ENCODE data around the gene SDC3.

SDC3 gene

GRCh38 chr1:30905916-30906620, 2.5 kb downstream of the SDC3 start:
- Histone ChIP-seq H3K79me2 (ENCODE audit: control insufficient read depth, insufficient read depth, low read length) (peaks cover 2% of the 10 kb centered on the region), H3K4me3 (ENCODE audit: low read length) (no peak overlapping the region), H3K18ac (ENCODE audit: low read length) (no peak overlapping the region), H3K56ac (ENCODE audit: low read length) (no peak overlapping the region), H3K4me2 (ENCODE audit: low read length) (no peak overlapping the region), H4K5ac (ENCODE audit: low read length) (no peak overlapping the region), H2BK120ac (ENCODE audit: low read depth, low read length) (no peak overlapping the region), H3K9ac (ENCODE audit: low read length) (no peak overlapping the region), H2AK5ac (ENCODE audit: low read length) (no peak overlapping the region), H3K27me3 (ENCODE audit: insufficient read depth, low read length, poor library complexity) (no peaks in the 10 kb centered on the region), H3K23ac (ENCODE audit: low read length) (no peak overlapping the region), H3K4me1 (ENCODE audit: control insufficient read depth, low read depth, low read length) (peaks cover 25% of the 10 kb centered on the region), H3K79me1 (ENCODE audit: low read length) (peaks cover 8% of the 10 kb centered on the region), H2BK15ac (replicated peaks; ENCODE audit: low read depth) (no peak overlapping the region), H2BK5ac (ENCODE audit: low read length) (no peak overlapping the region), H3K4ac (ENCODE audit: low read depth, low read length) (no peak overlapping the region), H3K36me3 (ENCODE audit: control insufficient read depth, insufficient read depth, low read length) (no peaks in the 10 kb centered on the region), H4K8ac (ENCODE audit: low read depth, low read length) (no peak overlapping the region), H3K27ac (ENCODE audit: low read depth, low read length) (no peak overlapping the region)
- no CpG with 5 or more reads among the region's 9 CpGs for WGBS (ENCODE audit: extremely low coverage, insufficient coverage, low lambda C conversion rate)
- no peak for DNase-seq

- H3K9ac ChIP-seq (ENCODE audit: low read length), result no peak overlapping the region
- H3K4me1 ChIP-seq (ENCODE audit: control insufficient read depth, low read depth, low read length), result peaks cover 23% of the 10 kb centered on the region
- no peak overlapping the region for H2BK15ac ChIP-seq (replicated peaks; ENCODE audit: low read depth)
- H4K8ac ChIP-seq (ENCODE audit: low read depth, low read length), result no peak overlapping the region
- H3K79me1 ChIP-seq (ENCODE audit: low read length), result peaks cover 9% of the 10 kb centered on the region
- H3K4ac ChIP-seq (ENCODE audit: low read depth, low read length), result no peak overlapping the region
- H4K5ac ChIP-seq (ENCODE audit: low read length), result no peak overlapping the region
- H3K27ac ChIP-seq (ENCODE audit: low read depth, low read length), result no peak overlapping the region
- no peaks in the 10 kb centered on the region for H3K36me3 ChIP-seq (ENCODE audit: control insufficient read depth, insufficient read depth, low read length)
- no peak overlapping the region for H2BK5ac ChIP-seq (ENCODE audit: low read length)
- H3K56ac ChIP-seq (ENCODE audit: low read length), result no peak overlapping the region
- no peak overlapping the region for H3K23ac ChIP-seq (ENCODE audit: low read length)
- WGBS (ENCODE audit: extremely low coverage, insufficient coverage, low lambda C conversion rate), result no CpG with 5 or more reads among the region's 1 CpG
- DNase-seq, result no peak
- no peak overlapping the region for H3K4me2 ChIP-seq (ENCODE audit: low read length)
- H2AK5ac ChIP-seq (ENCODE audit: low read length), result no peak overlapping the region
- peaks cover 2% of the 10 kb centered on the region for H3K79me2 ChIP-seq (ENCODE audit: control insufficient read depth, insufficient read depth, low read length)
- no peak overlapping the region for H3K18ac ChIP-seq (ENCODE audit: low read length)
- no peak overlapping the region for H3K4me3 ChIP-seq (ENCODE audit: low read length)
- no peak overlapping the region for H2BK120ac ChIP-seq (ENCODE audit: low read depth, low read length)
- H3K27me3 ChIP-seq (ENCODE audit: insufficient read depth, low read length, poor library complexity), result no peaks in the 10 kb centered on the region
These were observed 3.2 kb downstream of the SDC3 start for GRCh38 chr1:30905403-30905802.

GRCh38 chr1:30904962-30905335, 3.6 kb downstream of the SDC3 start:
- no peak overlapping the region for H3K9ac ChIP-seq (ENCODE audit: low read length)
- peaks cover 2% of the 10 kb centered on the region for H3K79me2 ChIP-seq (ENCODE audit: control insufficient read depth, insufficient read depth, low read length)
- WGBS (ENCODE audit: extremely low coverage, insufficient coverage, low lambda C conversion rate), result no CpG with 5 or more reads among the region's 1 CpG
- H4K5ac ChIP-seq (ENCODE audit: low read length), result no peak overlapping the region
- DNase-seq, result no peak
- H4K8ac ChIP-seq (ENCODE audit: low read depth, low read length), result no peak overlapping the region
- no peak overlapping the region for H3K27ac ChIP-seq (ENCODE audit: low read depth, low read length)
- no peak overlapping the region for H3K4me2 ChIP-seq (ENCODE audit: low read length)
- no peak overlapping the region for H3K4me3 ChIP-seq (ENCODE audit: low read length)
- H2AK5ac ChIP-seq (ENCODE audit: low read length), result no peak overlapping the region
- H3K36me3 ChIP-seq (ENCODE audit: control insufficient read depth, insufficient read depth, low read length), result no peaks in the 10 kb centered on the region
- no peaks in the 10 kb centered on the region for H3K27me3 ChIP-seq (ENCODE audit: insufficient read depth, low read length, poor library complexity)
- H2BK5ac ChIP-seq (ENCODE audit: low read length), result no peak overlapping the region
- H3K79me1 ChIP-seq (ENCODE audit: low read length), result peaks cover 9% of the 10 kb centered on the region
- H3K4ac ChIP-seq (ENCODE audit: low read depth, low read length), result no peak overlapping the region
- no peak overlapping the region for H2BK120ac ChIP-seq (ENCODE audit: low read depth, low read length)
- no peak overlapping the region for H2BK15ac ChIP-seq (replicated peaks; ENCODE audit: low read depth)
- peaks cover 23% of the 10 kb centered on the region for H3K4me1 ChIP-seq (ENCODE audit: control insufficient read depth, low read depth, low read length)
- no peak overlapping the region for H3K23ac ChIP-seq (ENCODE audit: low read length)
- H3K18ac ChIP-seq (ENCODE audit: low read length), result no peak overlapping the region
- no peak overlapping the region for H3K56ac ChIP-seq (ENCODE audit: low read length)

- Histone ChIP-seq H3K56ac (ENCODE audit: low read length) (no peak overlapping the region), H4K8ac (ENCODE audit: low read depth, low read length) (no peak overlapping the region), H3K18ac (ENCODE audit: low read length) (no peak overlapping the region), H3K9ac (ENCODE audit: low read length) (no peak overlapping the region), H3K79me1 (ENCODE audit: low read length) (peaks cover 9% of the 10 kb centered on the region), H3K27ac (ENCODE audit: low read depth, low read length) (no peak overlapping the region), H3K79me2 (ENCODE audit: control insufficient read depth, insufficient read depth, low read length) (peaks cover 2% of the 10 kb centered on the region), H3K4me2 (ENCODE audit: low read length) (no peak overlapping the region), H3K23ac (ENCODE audit: low read length) (no peak overlapping the region), H3K4ac (ENCODE audit: low read depth, low read length) (no peak overlapping the region), H3K36me3 (ENCODE audit: control insufficient read depth, insufficient read depth, low read length) (no peaks in the 10 kb centered on the region), H3K4me3 (ENCODE audit: low read length) (no peak overlapping the region), H3K27me3 (ENCODE audit: insufficient read depth, low read length, poor library complexity) (no peaks in the 10 kb centered on the region), H2BK120ac (ENCODE audit: low read depth, low read length) (no peak overlapping the region), H2BK5ac (ENCODE audit: low read length) (no peak overlapping the region), H2AK5ac (ENCODE audit: low read length) (no peak overlapping the region), H4K5ac (ENCODE audit: low read length) (no peak overlapping the region), H3K4me1 (ENCODE audit: control insufficient read depth, low read depth, low read length) (peaks cover 20% of the 10 kb centered on the region), H2BK15ac (replicated peaks; ENCODE audit: low read depth) (no peak overlapping the region)
- no CpG with 5 or more reads among the region's 11 CpGs for WGBS (ENCODE audit: extremely low coverage, insufficient coverage, low lambda C conversion rate)
- DNase-seq, result no peak
These were observed 4.2 kb downstream of the SDC3 start for GRCh38 chr1:30904191-30904961.

DNA sequence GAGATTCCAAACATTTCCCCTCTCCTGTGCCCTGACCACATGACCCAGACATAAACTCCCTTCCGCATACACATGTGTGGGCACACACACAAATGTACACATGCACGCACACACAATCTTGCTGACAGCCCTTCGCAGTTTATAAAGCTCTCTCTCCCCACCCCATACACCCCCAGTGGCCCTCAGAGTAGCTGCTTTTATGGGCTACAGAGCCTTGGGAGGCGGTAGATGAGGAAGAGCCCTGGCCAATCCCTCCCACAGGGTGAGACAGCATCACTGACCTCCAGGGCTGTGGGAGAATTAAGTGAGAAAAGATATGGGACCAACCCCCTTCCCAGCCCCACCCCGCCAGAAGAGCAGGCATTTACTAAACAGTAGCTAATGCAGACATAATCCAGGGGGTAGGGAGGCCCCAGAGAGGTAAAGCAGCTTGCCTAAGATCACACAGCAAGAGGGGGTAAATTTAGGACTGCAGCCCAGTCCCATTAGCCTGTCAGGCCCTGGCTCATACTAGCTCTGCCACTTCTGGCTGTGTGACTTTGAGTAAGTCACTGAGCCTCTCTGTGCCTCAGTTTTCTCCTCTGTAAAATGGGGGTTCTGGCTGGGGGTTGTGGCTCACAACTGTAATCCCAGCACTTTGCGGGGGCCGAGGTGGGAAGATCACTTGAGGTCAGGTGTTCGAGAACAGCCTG, 5.1 kb downstream of the SDC3 start:
- Histone ChIP-seq H3K27ac (ENCODE audit: low read depth, low read length) (peak overlapping the region; percentile 1), H2AK5ac (ENCODE audit: low read length) (peak overlapping the region; percentile 89), H4K5ac (ENCODE audit: low read length) (no peak overlapping the region), H2BK15ac (replicated peaks; ENCODE audit: low read depth) (no peak overlapping the region), H3K9ac (ENCODE audit: low read length) (no peak overlapping the region), H3K79me1 (ENCODE audit: low read length) (peaks cover 9% of the 10 kb centered on the region), H3K4me2 (ENCODE audit: low read length) (no peak overlapping the region), H3K4me1 (ENCODE audit: control insufficient read depth, low read depth, low read length) (peaks cover 18% of the 10 kb centered on the region), H4K8ac (ENCODE audit: low read depth, low read length) (no peak overlapping the region), H3K27me3 (ENCODE audit: insufficient read depth, low read length, poor library complexity) (no peaks in the 10 kb centered on the region), H3K79me2 (ENCODE audit: control insufficient read depth, insufficient read depth, low read length) (peaks cover 2% of the 10 kb centered on the region), H2BK5ac (ENCODE audit: low read length) (no peak overlapping the region), H3K18ac (ENCODE audit: low read length) (no peak overlapping the region), H3K56ac (ENCODE audit: low read length) (peak overlapping the region; percentile 62), H3K4me3 (ENCODE audit: low read length) (no peak overlapping the region), H3K23ac (ENCODE audit: low read length) (no peak overlapping the region), H3K4ac (ENCODE audit: low read depth, low read length) (no peak overlapping the region), H3K36me3 (ENCODE audit: control insufficient read depth, insufficient read depth, low read length) (no peaks in the 10 kb centered on the region), H2BK120ac (ENCODE audit: low read depth, low read length) (no peak overlapping the region)
- WGBS (ENCODE audit: extremely low coverage, insufficient coverage, low lambda C conversion rate), result no CpG with 5 or more reads among the region's 8 CpGs
- peak; percentile 63 for DNase-seq

Data from mesendoderm (in vitro differentiated cells).